Skeletal muscle tissue (tissue), 4 donors: ENCODE data around the gene SSBP2. TPM values are rescaled to one million over a fixed set of nuclear protein-coding genes. Genes with fewer than 3 reads are reported as not detected.
"Not testable (repeated sequence)": the region's sequence is repeated elsewhere in the genome, so short reads cannot be mapped to it uniquely, and the experiment has no call there.

Experiments
- H3K27ac ChIP-seq: one replicate; pipeline ENCODE4 v1.7.0; 2013; ENCODE audit warnings: mild to moderate bottlenecking, low read depth, low read length, inconsistent platforms
- H3K27me3 ChIP-seq, 3 donors: one replicate each; pipeline ENCODE4 v1.7.0; 2013; ENCODE audit warnings: low read length in 3 of 3; ENCODE audit not compliant: control insufficient read depth in 3 of 3, insufficient read depth in 3 of 3
- H3K36me3 ChIP-seq, 3 donors: one replicate each; pipeline ENCODE4 v1.7.0; 2013; ENCODE audit warnings: low read length in 3 of 3; ENCODE audit not compliant: control insufficient read depth in 3 of 3, insufficient read depth in 3 of 3
- H3K4me1 ChIP-seq, 3 donors: one replicate each; pipeline ENCODE4 v1.7.0; 2013; ENCODE audit warnings: low read length in 3 of 3, mild to moderate bottlenecking in 3 of 3; ENCODE audit not compliant: control insufficient read depth in 3 of 3, insufficient read depth in 3 of 3
- H3K4me3 ChIP-seq, 3 donors: one replicate each; pipeline ENCODE4 v1.7.0; 2013; ENCODE audit warnings: low read length in 3 of 3
- H3K9ac ChIP-seq, 3 donors: one replicate each; pipeline ENCODE4 v1.7.0; 2013; ENCODE audit warnings: low read length in 3 of 3, mild to moderate bottlenecking in 3 of 3, moderate library complexity in 2 of 3, low read depth in 1 of 3
- H3K9me3 ChIP-seq, 3 donors: one replicate each; pipeline ENCODE4 v1.7.0; 2013; ENCODE audit warnings: low read length in 3 of 3; ENCODE audit not compliant: control insufficient read depth in 3 of 3
- total RNA-seq: library from RNA; depleted of rRNA; stranded (reverse); fragments of >200 nt; gene quantifications from one replicate; pipeline ENCODE4 v1.2.3, GENCODE V29; 2014
- donor health status: Osteomylitis.

The SSBP2 gene
- total RNA-seq, 1 donor from 2014 or later: 44.4 TPM

- Histone ChIP-seq H3K4me1 (no peaks in the 10 kb centered on the region), H3K4me3 (no peak overlapping the region), H3K27me3 (no peaks in the 10 kb centered on the region), H3K9me3 (no peaks in the 10 kb centered on the region), H3K36me3 (no peaks in the 10 kb centered on the region), H3K27ac (no peak overlapping the region), H3K9ac (no peak overlapping the region)
Observed at GRCh38 chr5:81516091-81516490, 234.8 kb downstream of the SSBP2 start.

- Histone ChIP-seq H3K36me3 (no peaks in the 10 kb centered on the region), H3K27me3 (no peaks in the 10 kb centered on the region), H3K4me3 (no peak overlapping the region), H3K27ac (no peak overlapping the region), H3K9me3 (no peaks in the 10 kb centered on the region), H3K4me1 (no peaks in the 10 kb centered on the region), H3K9ac (no peak overlapping the region)
Observed at GRCh38 chr5:81513982-81514381, 236.9 kb downstream of the SSBP2 start.

GRCh38 chr5:81513473-81513872, 237.4 kb downstream of the SSBP2 start:
- Histone ChIP-seq H3K4me3 (no peak overlapping the region), H3K9me3 (no peaks in the 10 kb centered on the region), H3K27me3 (no peaks in the 10 kb centered on the region), H3K36me3 (no peaks in the 10 kb centered on the region), H3K9ac (no peak overlapping the region), H3K4me1 (no peaks in the 10 kb centered on the region), H3K27ac (no peak overlapping the region)

GRCh38 chr5:81506900-81507588, 243.9 kb downstream of the SSBP2 start:
- H3K36me3 ChIP-seq: no peaks in the 10 kb centered on the region
- H3K27me3 ChIP-seq: no peaks in the 10 kb centered on the region
- peaks cover 3 to 5% (median 4%) of the 10 kb centered on the region in 3 donors for H3K4me1 ChIP-seq
- H3K9ac ChIP-seq: peak overlapping the region in 1 of 3 donors; percentile 38
- H3K4me3 ChIP-seq: peak overlapping the region in 1 of 3 donors; percentile 11
- H3K9me3 ChIP-seq: no peaks in the 10 kb centered on the region
- H3K27ac ChIP-seq: no peak overlapping the region

GRCh38 chr5:81506378-81506777, 244.5 kb downstream of the SSBP2 start:
- Histone ChIP-seq H3K36me3 (no peaks in the 10 kb centered on the region), H3K9ac (peak overlapping the region in 1 of 3 donors; percentile 8), H3K27ac (no peak overlapping the region), H3K4me3 (peak overlapping the region in 1 of 3 donors; percentile 11), H3K9me3 (no peaks in the 10 kb centered on the region), H3K4me1 (peaks cover 3 to 5% (median 4%) of the 10 kb centered on the region in 3 donors), H3K27me3 (no peaks in the 10 kb centered on the region)

GRCh38 chr5:81505672-81506071, 245.2 kb downstream of the SSBP2 start:
- H3K27ac ChIP-seq: peak overlapping the region; percentile 3
- peak overlapping the region in 1 of 3 donors; percentile 15 for H3K4me3 ChIP-seq
- H3K4me1 ChIP-seq: peaks cover 3 to 5% (median 4%) of the 10 kb centered on the region in 3 donors
- H3K36me3 ChIP-seq: no peaks in the 10 kb centered on the region
- no peak overlapping the region for H3K9ac ChIP-seq
- H3K27me3 ChIP-seq: no peaks in the 10 kb centered on the region
- no peaks in the 10 kb centered on the region for H3K9me3 ChIP-seq

- H3K4me1 ChIP-seq, H3K27ac ChIP-seq, H3K27me3 ChIP-seq, H3K9me3 ChIP-seq, H3K4me3 ChIP-seq, H3K36me3 ChIP-seq, H3K9ac ChIP-seq: not testable (repeated sequence)
Observed at GRCh38 chr5:81503602-81504001, 247.3 kb downstream of the SSBP2 start.

GRCh38 chr5:81495286-81495685, 255.6 kb downstream of the SSBP2 start:
- no peaks in the 10 kb centered on the region for H3K36me3 ChIP-seq
- no peaks in the 10 kb centered on the region for H3K27me3 ChIP-seq
- no peak overlapping the region for H3K27ac ChIP-seq
- no peak overlapping the region for H3K9ac ChIP-seq
- no peaks in the 10 kb centered on the region for H3K9me3 ChIP-seq
- no peaks in the 10 kb centered on the region for H3K4me1 ChIP-seq
- H3K4me3 ChIP-seq: no peak overlapping the region

GRCh38 chr5:81488862-81489261, 262.0 kb downstream of the SSBP2 start:
- Histone ChIP-seq H3K4me3 (no peak overlapping the region), H3K36me3 (no peaks in the 10 kb centered on the region), H3K27ac (no peak overlapping the region), H3K4me1 (no peaks in the 10 kb centered on the region), H3K27me3 (no peaks in the 10 kb centered on the region), H3K9ac (no peak overlapping the region), H3K9me3 (no peaks in the 10 kb centered on the region)

- no peaks in the 10 kb centered on the region for H3K4me1 ChIP-seq
- H3K27ac ChIP-seq: no peak overlapping the region
Observed at GRCh38 chr5:81486711-81487110, 264.2 kb downstream of the SSBP2 start.

More at GRCh38 chr5:81486711-81487110, 264.2 kb downstream of the SSBP2 start:
- Histone ChIP-seq H3K9ac (no peak overlapping the region), H3K4me3 (no peak overlapping the region), H3K36me3 (peaks cover 0 to 3% (median 0%) of the 10 kb centered on the region in 3 donors), H3K9me3 (no peaks in the 10 kb centered on the region), H3K27me3 (no peaks in the 10 kb centered on the region)
